ENCODE measurements around the gene RNU6-1.

Gene RNU6-1

DNA sequence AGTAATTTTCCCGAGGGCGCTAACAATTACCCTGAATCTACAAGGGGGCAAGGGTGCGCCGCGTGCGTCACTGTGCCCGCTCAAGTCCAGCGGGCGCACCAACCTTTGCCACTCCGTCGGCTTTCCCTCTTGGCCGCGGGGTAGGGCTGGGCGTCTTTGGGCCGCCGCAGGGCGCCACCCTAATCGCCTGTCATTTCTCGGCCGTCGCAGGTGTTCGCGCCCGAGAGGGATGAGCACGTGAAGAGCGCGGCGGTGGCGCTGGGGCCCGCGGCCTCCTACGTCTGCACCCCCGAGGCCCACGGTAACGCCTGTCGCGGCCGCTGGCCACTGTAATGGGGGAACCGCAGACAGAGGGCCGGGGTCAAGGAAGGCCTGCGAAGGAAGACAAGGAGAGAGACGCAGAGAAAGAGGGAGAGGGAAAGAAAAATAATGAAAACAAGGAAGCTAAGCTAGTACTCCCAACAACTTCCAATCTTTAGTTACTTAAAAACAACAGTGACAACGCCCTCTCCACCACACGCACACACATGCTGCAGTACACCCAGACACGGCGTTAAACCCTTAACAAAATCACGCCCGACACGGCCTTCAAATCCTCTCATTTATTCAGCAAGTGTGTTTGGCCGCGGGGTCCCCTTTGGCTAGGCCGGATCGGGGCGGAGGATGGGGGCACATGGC lies 10.7 kb downstream of the RNU6-1 start:
- H3K27me3 ChIP-seq (ENCODE audit: insufficient read depth, poor library complexity, severe bottlenecking) = peaks cover 41% of the 10 kb centered on the region
- no peak overlapping the region for H3K27ac ChIP-seq (replicated peaks)
- no peak for DNase-seq (ENCODE audit: low read depth in 1 of 2, low spot score in 1 of 2)
- no peak for TF ChIP-seq POLR2AphosphoS5 (IDR thresholded peaks at IDR 0.05; ENCODE audit: low read depth)
- TF ChIP-seq, protein P1, sequence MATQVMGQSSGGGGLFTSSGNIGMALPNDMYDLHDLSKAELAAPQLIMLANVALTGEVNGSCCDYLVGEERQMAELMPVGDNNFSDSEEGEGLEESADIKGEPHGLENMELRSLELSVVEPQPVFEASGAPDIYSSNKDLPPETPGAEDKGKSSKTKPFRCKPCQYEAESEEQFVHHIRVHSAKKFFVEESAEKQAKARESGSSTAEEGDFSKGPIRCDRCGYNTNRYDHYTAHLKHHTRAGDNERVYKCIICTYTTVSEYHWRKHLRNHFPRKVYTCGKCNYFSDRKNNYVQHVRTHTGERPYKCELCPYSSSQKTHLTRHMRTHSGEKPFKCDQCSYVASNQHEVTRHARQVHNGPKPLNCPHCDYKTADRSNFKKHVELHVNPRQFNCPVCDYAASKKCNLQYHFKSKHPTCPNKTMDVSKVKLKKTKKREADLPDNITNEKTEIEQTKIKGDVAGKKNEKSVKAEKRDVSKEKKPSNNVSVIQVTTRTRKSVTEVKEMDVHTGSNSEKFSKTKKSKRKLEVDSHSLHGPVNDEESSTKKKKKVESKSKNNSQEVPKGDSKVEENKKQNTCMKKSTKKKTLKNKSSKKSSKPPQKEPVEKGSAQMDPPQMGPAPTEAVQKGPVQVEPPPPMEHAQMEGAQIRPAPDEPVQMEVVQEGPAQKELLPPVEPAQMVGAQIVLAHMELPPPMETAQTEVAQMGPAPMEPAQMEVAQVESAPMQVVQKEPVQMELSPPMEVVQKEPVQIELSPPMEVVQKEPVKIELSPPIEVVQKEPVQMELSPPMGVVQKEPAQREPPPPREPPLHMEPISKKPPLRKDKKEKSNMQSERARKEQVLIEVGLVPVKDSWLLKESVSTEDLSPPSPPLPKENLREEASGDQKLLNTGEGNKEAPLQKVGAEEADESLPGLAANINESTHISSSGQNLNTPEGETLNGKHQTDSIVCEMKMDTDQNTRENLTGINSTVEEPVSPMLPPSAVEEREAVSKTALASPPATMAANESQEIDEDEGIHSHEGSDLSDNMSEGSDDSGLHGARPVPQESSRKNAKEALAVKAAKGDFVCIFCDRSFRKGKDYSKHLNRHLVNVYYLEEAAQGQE (IDR thresholded peaks at IDR 0.05; ENCODE audit: insufficient replicate concordance, low read depth) = no peak
- no peak for TF ChIP-seq GABPA (IDR thresholded peaks at IDR 0.05; ENCODE audit: low read depth)
- no peak for TF ChIP-seq SPI1 (IDR thresholded peaks at IDR 0.05; ENCODE audit: borderline replicate concordance, low read depth)
- TF ChIP-seq, protein P2, sequence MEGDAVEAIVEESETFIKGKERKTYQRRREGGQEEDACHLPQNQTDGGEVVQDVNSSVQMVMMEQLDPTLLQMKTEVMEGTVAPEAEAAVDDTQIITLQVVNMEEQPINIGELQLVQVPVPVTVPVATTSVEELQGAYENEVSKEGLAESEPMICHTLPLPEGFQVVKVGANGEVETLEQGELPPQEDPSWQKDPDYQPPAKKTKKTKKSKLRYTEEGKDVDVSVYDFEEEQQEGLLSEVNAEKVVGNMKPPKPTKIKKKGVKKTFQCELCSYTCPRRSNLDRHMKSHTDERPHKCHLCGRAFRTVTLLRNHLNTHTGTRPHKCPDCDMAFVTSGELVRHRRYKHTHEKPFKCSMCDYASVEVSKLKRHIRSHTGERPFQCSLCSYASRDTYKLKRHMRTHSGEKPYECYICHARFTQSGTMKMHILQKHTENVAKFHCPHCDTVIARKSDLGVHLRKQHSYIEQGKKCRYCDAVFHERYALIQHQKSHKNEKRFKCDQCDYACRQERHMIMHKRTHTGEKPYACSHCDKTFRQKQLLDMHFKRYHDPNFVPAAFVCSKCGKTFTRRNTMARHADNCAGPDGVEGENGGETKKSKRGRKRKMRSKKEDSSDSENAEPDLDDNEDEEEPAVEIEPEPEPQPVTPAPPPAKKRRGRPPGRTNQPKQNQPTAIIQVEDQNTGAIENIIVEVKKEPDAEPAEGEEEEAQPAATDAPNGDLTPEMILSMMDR (IDR thresholded peaks at IDR 0.05; ENCODE audit: insufficient read depth, low read length) = no peak
- H3K4me3 ChIP-seq (replicated peaks; ENCODE audit: insufficient read depth, low read length) = no peak overlapping the region

DNA sequence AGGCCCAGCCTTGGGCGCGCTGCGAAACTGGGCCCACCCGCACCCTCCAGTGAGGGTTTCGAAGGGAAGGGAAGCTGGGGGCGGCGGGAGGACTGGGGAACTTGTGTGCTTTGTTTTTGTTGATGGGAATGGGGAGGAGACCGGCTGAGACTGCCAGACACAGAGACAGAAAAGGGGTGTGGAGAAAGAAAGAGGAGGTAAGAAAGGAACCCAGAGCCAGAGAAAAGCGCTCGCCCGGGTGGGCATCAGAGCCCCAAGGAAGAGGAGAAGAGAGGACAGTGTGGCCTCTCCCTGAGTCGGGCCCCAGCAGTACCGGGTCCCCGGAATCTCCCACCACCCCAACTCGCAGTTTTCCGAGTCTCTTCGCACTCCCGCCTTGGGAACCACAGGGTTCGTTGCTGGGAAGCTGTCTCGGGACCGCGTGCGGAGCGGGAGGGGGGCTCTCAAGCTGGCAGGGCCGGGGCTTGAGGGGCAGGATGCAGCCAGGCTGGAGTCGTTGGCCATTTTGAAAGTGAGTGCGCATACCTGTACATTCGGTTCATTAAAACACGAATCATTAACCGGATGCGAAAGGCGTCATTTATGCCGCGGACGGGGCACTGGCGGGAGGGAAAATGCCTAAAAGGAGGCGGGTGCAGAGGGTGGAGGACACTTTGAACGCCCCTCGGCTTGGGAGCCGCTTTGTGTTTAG lies 11.4 kb downstream of the RNU6-1 start:
- Histone ChIP-seq H3K4me3 (replicated peaks; ENCODE audit: insufficient read depth, low read length) (no peak overlapping the region), H3K27ac (replicated peaks) (no peak overlapping the region), H3K27me3 (ENCODE audit: insufficient read depth, poor library complexity, severe bottlenecking) (peaks cover 45% of the 10 kb centered on the region)
- no peak for DNase-seq (ENCODE audit: low read depth in 1 of 2, low spot score in 1 of 2)
- TF ChIP-seq, protein P1 (IDR thresholded peaks at IDR 0.05; ENCODE audit: insufficient replicate concordance, low read depth) = no peak
- TF ChIP-seq, protein P2 (IDR thresholded peaks at IDR 0.05; ENCODE audit: insufficient read depth, low read length) = no peak
- TF ChIP-seq POLR2AphosphoS5 (IDR thresholded peaks at IDR 0.05; ENCODE audit: low read depth) (no peak), SPI1 (IDR thresholded peaks at IDR 0.05; ENCODE audit: borderline replicate concordance, low read depth) (no peak), GABPA (IDR thresholded peaks at IDR 0.05; ENCODE audit: low read depth) (no peak)

DNA sequence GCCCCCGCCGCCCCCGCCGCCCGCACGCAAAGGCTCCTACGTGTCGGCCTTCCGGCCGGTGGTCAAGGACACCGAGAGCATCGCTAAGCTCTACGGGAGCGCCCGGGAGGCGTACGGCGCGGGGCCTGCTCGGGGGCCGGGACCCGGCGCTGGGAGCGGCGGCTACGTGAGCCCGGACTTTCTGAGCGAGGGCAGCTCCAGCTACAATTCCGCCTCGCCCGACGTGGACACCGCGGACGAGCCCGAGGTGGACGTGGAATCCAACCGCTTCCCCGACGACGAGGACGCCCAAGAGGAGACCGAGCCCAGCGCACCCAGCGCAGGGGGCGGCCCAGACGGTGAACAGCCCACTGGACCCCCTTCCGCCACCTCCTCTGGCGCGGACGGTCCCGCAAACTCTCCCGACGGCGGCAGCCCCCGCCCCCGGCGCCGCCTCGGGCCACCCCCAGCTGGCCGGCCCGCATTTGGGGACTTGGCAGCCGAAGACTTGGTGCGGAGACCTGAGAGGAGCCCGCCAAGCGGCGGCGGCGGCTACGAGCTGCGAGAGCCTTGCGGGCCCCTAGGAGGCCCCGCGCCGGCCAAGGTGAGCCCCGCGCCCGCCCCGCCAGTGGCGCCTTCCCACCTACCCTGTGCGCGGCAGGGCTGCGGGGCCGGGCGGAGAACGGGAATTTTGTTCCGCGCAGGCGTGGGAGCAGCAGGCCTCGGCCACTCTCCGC lies 12.1 kb downstream of the RNU6-1 start:
- Histone ChIP-seq H3K27me3 (ENCODE audit: insufficient read depth, poor library complexity, severe bottlenecking) (peaks cover 48% of the 10 kb centered on the region), H3K4me3 (replicated peaks; ENCODE audit: insufficient read depth, low read length) (no peak overlapping the region), H3K27ac (replicated peaks) (no peak overlapping the region)

More for the DNA sequence above, 12.1 kb downstream of the RNU6-1 start:
- no peak for TF ChIP-seq SPI1 (IDR thresholded peaks at IDR 0.05; ENCODE audit: borderline replicate concordance, low read depth)
- no peak for TF ChIP-seq POLR2AphosphoS5 (IDR thresholded peaks at IDR 0.05; ENCODE audit: low read depth)
- TF ChIP-seq, protein P1 (IDR thresholded peaks at IDR 0.05; ENCODE audit: insufficient replicate concordance, low read depth) = no peak
- TF ChIP-seq, protein P2 (IDR thresholded peaks at IDR 0.05; ENCODE audit: insufficient read depth, low read length) = no peak
- TF ChIP-seq GABPA (IDR thresholded peaks at IDR 0.05; ENCODE audit: low read depth) = no peak
- no peak for DNase-seq (ENCODE audit: low read depth in 1 of 2, low spot score in 1 of 2)
